HEK293 (cell line): Measurements from ENCODE around the gene MPZL2.
A peak's percentile ranks its signal among the peaks of the same experiment; 100 is the strongest.

Experiments
- CTCF ChIP-seq: fragments of 450-650 bp; formaldehyde crosslinking; IDR thresholded peaks from 2 replicates; pipeline ENCODE4 v1.5.1; 2016; ENCODE audit warnings: missing biosample characterization, missing genetic modification characterization
- GLI2 ChIP-seq: fragments of 450-650 bp; formaldehyde crosslinking; IDR thresholded peaks from 2 replicates; pipeline ENCODE4; 2017; ENCODE audit warnings: missing biosample characterization, missing genetic modification characterization, low read depth, borderline replicate concordance
- MEIS1 ChIP-seq: sonication (generic); formaldehyde crosslinking; IDR thresholded peaks from 2 replicates; pipeline ENCODE4 v1.8.1; 2022; ENCODE audit warnings: missing genetic modification reagents, mild to moderate bottlenecking, borderline replicate concordance
- PBX3 ChIP-seq: sonication (generic); formaldehyde crosslinking; IDR thresholded peaks from 2 replicates; pipeline ENCODE4 v1.8.1; 2022; ENCODE audit warnings: mild to moderate bottlenecking, moderate library complexity, missing genetic modification reagents
- SP2 ChIP-seq: fragments of 450-650 bp; formaldehyde crosslinking; IDR thresholded peaks from 2 replicates; pipeline ENCODE4 v1.5.1; 2016; ENCODE audit warnings: missing biosample characterization, missing genetic modification characterization
- SP3 ChIP-seq: fragments of 450-650 bp; formaldehyde crosslinking; IDR thresholded peaks from 2 replicates; pipeline ENCODE4 v1.5.1; 2016; ENCODE audit warnings: missing biosample characterization, missing genetic modification characterization
- TCF7L2 ChIP-seq: IDR thresholded peaks from 2 replicates; pipeline ENCODE4 v1.6.1; 2011; ENCODE audit warnings: low read depth, mild to moderate bottlenecking, inconsistent platforms, low read length, moderate library complexity, borderline replicate concordance
- YY2 ChIP-seq: fragments of 450-650 bp; formaldehyde crosslinking; IDR thresholded peaks from 2 replicates; pipeline ENCODE4 v1.5.1; 2016; ENCODE audit warnings: missing biosample characterization, missing genetic modification characterization
- ZBTB17 ChIP-seq: fragments of 450-650 bp; formaldehyde crosslinking; IDR thresholded peaks from 2 replicates; pipeline ENCODE4 v1.5.1; 2016; ENCODE audit warnings: missing biosample characterization, missing genetic modification characterization
- ZBTB44 ChIP-seq: fragments of 450-650 bp; IDR thresholded peaks from 2 replicates; pipeline ENCODE4 v1.5.1; 2018; ENCODE audit warnings: missing biosample characterization, mild to moderate bottlenecking, missing genetic modification characterization
- ZNF140 ChIP-seq: fragments of 450-650 bp; formaldehyde crosslinking; IDR thresholded peaks from 2 replicates; pipeline ENCODE4 v1.5.1; 2016; ENCODE audit warnings: missing biosample characterization, missing genetic modification characterization
- ZNF169 ChIP-seq: fragments of 450-650 bp; formaldehyde crosslinking; IDR thresholded peaks from 2 replicates; pipeline ENCODE4 v1.5.1; 2016; ENCODE audit warnings: missing biosample characterization, missing genetic modification characterization
- ZNF175 ChIP-seq: fragments of 450-650 bp; formaldehyde crosslinking; IDR thresholded peaks from 2 replicates; pipeline ENCODE4 v1.5.1; 2016; ENCODE audit warnings: missing biosample characterization, missing genetic modification characterization
- ZNF214 ChIP-seq: fragments of 450-650 bp; formaldehyde crosslinking; IDR thresholded peaks from 2 replicates; pipeline ENCODE4 v1.5.1; 2017; ENCODE audit warnings: missing biosample characterization, mild to moderate bottlenecking, missing genetic modification characterization, borderline replicate concordance
- ZNF223 ChIP-seq: fragments of 450-650 bp; formaldehyde crosslinking; IDR thresholded peaks from 2 replicates; pipeline ENCODE4 v1.5.1; 2016; ENCODE audit warnings: missing biosample characterization, missing genetic modification characterization
- ZNF292 ChIP-seq: fragments of 450-650 bp; formaldehyde crosslinking; IDR thresholded peaks from 2 replicates; pipeline ENCODE4 v1.5.1; 2016; ENCODE audit warnings: low read depth, missing biosample characterization, missing genetic modification characterization, borderline replicate concordance
- ZNF350 ChIP-seq: fragments of 450-650 bp; formaldehyde crosslinking; IDR thresholded peaks from 2 replicates; pipeline ENCODE4 v1.5.0; 2017; ENCODE audit warnings: missing biosample characterization, mild to moderate bottlenecking, missing genetic modification characterization
- ZNF366 ChIP-seq: fragments of 450-650 bp; formaldehyde crosslinking; conservative IDR thresholded peaks from 2 replicates; pipeline ENCODE4 v1.5.1; 2016; ENCODE audit warnings: missing biosample characterization, missing genetic modification characterization
- ZNF433 ChIP-seq: fragments of 450-650 bp; formaldehyde crosslinking; IDR thresholded peaks from 2 replicates; pipeline ENCODE4 v1.5.1; 2016; ENCODE audit warnings: missing biosample characterization, missing genetic modification characterization, low read depth
- ZNF449 ChIP-seq: fragments of 450-650 bp; formaldehyde crosslinking; IDR thresholded peaks from 2 replicates; pipeline ENCODE4 v1.5.1; 2017; ENCODE audit warnings: missing biosample characterization, mild to moderate bottlenecking, missing genetic modification characterization, moderate library complexity
- ZNF48 ChIP-seq: fragments of 450-650 bp; formaldehyde crosslinking; IDR thresholded peaks from 2 replicates; pipeline ENCODE4 v1.5.1; 2016; ENCODE audit warnings: missing biosample characterization, missing genetic modification characterization
- ZNF513 ChIP-seq: fragments of 450-650 bp; IDR thresholded peaks from 2 replicates; pipeline ENCODE4 v1.5.1; 2018; ENCODE audit warnings: missing biosample characterization, missing genetic modification characterization
- ZNF561 ChIP-seq: fragments of 450-650 bp; IDR thresholded peaks from 2 replicates; pipeline ENCODE4 v1.5.1; 2018; ENCODE audit warnings: missing biosample characterization, missing genetic modification characterization, borderline replicate concordance
- ZNF600 ChIP-seq: fragments of 450-650 bp; formaldehyde crosslinking; IDR thresholded peaks from 2 replicates; pipeline ENCODE4 v1.5.1; 2016; ENCODE audit warnings: missing biosample characterization, missing genetic modification characterization
- ZNF629 ChIP-seq: fragments of 450-650 bp; formaldehyde crosslinking; IDR thresholded peaks from 2 replicates; pipeline ENCODE4 v1.5.1; 2017; ENCODE audit warnings: missing biosample characterization, missing genetic modification characterization
- ZNF660 ChIP-seq: fragments of 450-650 bp; IDR thresholded peaks from 2 replicates; pipeline ENCODE4 v1.5.1; 2018; ENCODE audit warnings: missing biosample characterization, mild to moderate bottlenecking, missing genetic modification characterization
- ZNF692 ChIP-seq: fragments of 450-650 bp; formaldehyde crosslinking; IDR thresholded peaks from 2 replicates; pipeline ENCODE4 v1.5.1; 2016; ENCODE audit warnings: missing biosample characterization, missing genetic modification characterization
- ZNF701 ChIP-seq: fragments of 450-650 bp; formaldehyde crosslinking; IDR thresholded peaks from 2 replicates; pipeline ENCODE4 v1.5.1; 2016; ENCODE audit warnings: missing biosample characterization, missing genetic modification characterization
- ZNF707 ChIP-seq: fragments of 450-650 bp; formaldehyde crosslinking; IDR thresholded peaks from 2 replicates; pipeline ENCODE4 v1.5.1; 2016; ENCODE audit warnings: missing biosample characterization, missing genetic modification characterization
- ZNF792 ChIP-seq: fragments of 450-650 bp; formaldehyde crosslinking; IDR thresholded peaks from 2 replicates; pipeline ENCODE4 v1.5.1; 2016; ENCODE audit warnings: missing biosample characterization, missing genetic modification characterization
- ZNF837 ChIP-seq: fragments of 450-650 bp; formaldehyde crosslinking; IDR thresholded peaks from 2 replicates; pipeline ENCODE4 v1.5.1; 2016; ENCODE audit warnings: missing biosample characterization, missing genetic modification characterization
- ZSCAN30 ChIP-seq: fragments of 450-650 bp; IDR thresholded peaks from 2 replicates; pipeline ENCODE4 v1.5.1; 2018; ENCODE audit warnings: missing biosample characterization, mild to moderate bottlenecking, missing genetic modification characterization, moderate library complexity

Gene MPZL2

GRCh38 chr11:118240999-118241763, 22.9 kb downstream of the MPZL2 start (continued):
- no peak for TF ChIP-seq ZNF214
- TF ChIP-seq ZSCAN30 (tag by site-specific recombination) = no peak
- TF ChIP-seq MEIS1 = no peak
- TF ChIP-seq ZNF449 (tag by site-specific recombination) = no peak
- TF ChIP-seq PBX3 = no peak
- no peak for TF ChIP-seq ZNF223
- TF ChIP-seq CTCF (tag by site-specific recombination) = no peak
- no peak for TF ChIP-seq SP2
- 0 out of 2 replicates have a peak, but pooled peaks have one; percentile 40 for TF ChIP-seq ZNF660 (tag by site-specific recombination)
- peak; percentile 85 for TF ChIP-seq ZNF629 (tag by site-specific recombination)
- no peak for TF ChIP-seq ZNF350 (tag by site-specific recombination)
- TF ChIP-seq ZNF292 (tag by site-specific recombination) = no peak
- no peak for TF ChIP-seq ZNF513
- peak; percentile 8; the same call in 1 of the 2 replicates for TF ChIP-seq ZNF692
- TF ChIP-seq YY2 (tag by site-specific recombination) = no peak
- TF ChIP-seq ZNF707 = no peak
- no peak for TF ChIP-seq ZNF792 (tag by site-specific recombination)
- no peak for TF ChIP-seq ZNF837 (tag by site-specific recombination)
- no peak for TF ChIP-seq ZNF701
- TF ChIP-seq ZBTB17 = peak; percentile 54; the same call in 1 of the 2 replicates
- no peak for TF ChIP-seq ZNF433 (tag by site-specific recombination)
- no peak for TF ChIP-seq GLI2 (tag by site-specific recombination)
- no peak for TF ChIP-seq ZNF561 (tag by site-specific recombination)
- no peak for TF ChIP-seq ZBTB44 (tag by site-specific recombination)
- peak; percentile 45; the same call in 1 of the 2 replicates for TF ChIP-seq ZNF600 (tag by site-specific recombination)
- no peak for TF ChIP-seq ZNF48
- no peak for TF ChIP-seq ZNF175
- no peak for TF ChIP-seq ZNF140 (tag by site-specific recombination)
- no peak for TF ChIP-seq SP3 (tag by site-specific recombination)
- TF ChIP-seq ZNF169 (tag by site-specific recombination) = no peak
- 0 out of 2 replicates have a peak, but pooled peaks have one; percentile 14 for TF ChIP-seq ZNF366 (tag by site-specific recombination)
- TF ChIP-seq TCF7L2 = no peak
